ENCODE data around the gene SLC6A16. TPM values are rescaled to one million over a fixed set of nuclear protein-coding genes. Genes with fewer than 3 reads are reported as not detected.

Gene SLC6A16
- total RNA-seq, 1 experiment from 2014 or later: 1.3 TPM

DNA sequence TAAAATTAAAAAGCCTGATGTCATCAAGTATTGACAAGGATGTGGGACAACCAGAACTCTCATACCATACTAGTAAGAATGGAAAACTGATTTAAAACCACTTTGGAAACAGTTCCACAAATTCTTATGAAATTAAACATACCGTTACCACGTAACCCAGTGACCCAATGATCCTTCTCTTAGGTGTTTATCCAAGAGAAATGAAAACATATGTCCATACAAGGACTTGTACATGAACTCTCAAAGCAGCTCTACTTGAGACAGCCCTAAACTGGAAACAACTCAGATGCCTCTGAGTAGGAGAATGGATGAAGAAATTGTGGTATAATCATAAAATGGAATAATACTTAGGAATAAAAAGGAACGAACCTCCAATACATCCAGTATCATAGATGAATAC, 27.6 kb downstream of the SLC6A16 start:
- BruUV-seq (replicated peaks): no TSS peak
- H3K27me3 ChIP-seq (ENCODE audit: control insufficient read depth, insufficient read depth, low read length): no peaks in the 10 kb centered on the region
- no peak for ATAC-seq
- no peaks in the 10 kb centered on the region; the same call in 1 of the 2 replicates for H3K4me1 ChIP-seq (ENCODE audit: control insufficient read depth, insufficient read depth, low read length)
- POLR2A ChIA-PET: no interaction called here
- H3K36me3 ChIP-seq (ENCODE audit: control insufficient read depth, insufficient read depth, low read length): no peaks in the 10 kb centered on the region
- intact Hi-C loops (cut with micrococcal nuclease; ENCODE audit: unreplicated experiment): no loop called here
- H3K4me3 ChIP-seq (ENCODE audit: low read depth in 2 of 2, low read length in 2 of 2): no peak overlapping the region
- in situ Hi-C loops (cut with HindIII; ENCODE audit: low pct_unique_long_range_greater_than_20kb, low sequenced_read_pairs): no loop called here
- H3K9me3 ChIP-seq (ENCODE audit: control insufficient read depth, insufficient read depth, low read depth, low read length): no peaks in the 10 kb centered on the region
- no peak for DNase-seq (ENCODE audit: low read depth, low spot score)
- no peak for TF ChIP-seq SIN3A (IDR thresholded peaks at IDR 0.05; ENCODE audit: borderline replicate concordance, insufficient read depth, low read depth, low read length)
- TF ChIP-seq POLR2AphosphoS5 (IDR thresholded peaks at IDR 0.05; ENCODE audit: low read depth, low read length): no peak
- TF ChIP-seq, protein P1, sequence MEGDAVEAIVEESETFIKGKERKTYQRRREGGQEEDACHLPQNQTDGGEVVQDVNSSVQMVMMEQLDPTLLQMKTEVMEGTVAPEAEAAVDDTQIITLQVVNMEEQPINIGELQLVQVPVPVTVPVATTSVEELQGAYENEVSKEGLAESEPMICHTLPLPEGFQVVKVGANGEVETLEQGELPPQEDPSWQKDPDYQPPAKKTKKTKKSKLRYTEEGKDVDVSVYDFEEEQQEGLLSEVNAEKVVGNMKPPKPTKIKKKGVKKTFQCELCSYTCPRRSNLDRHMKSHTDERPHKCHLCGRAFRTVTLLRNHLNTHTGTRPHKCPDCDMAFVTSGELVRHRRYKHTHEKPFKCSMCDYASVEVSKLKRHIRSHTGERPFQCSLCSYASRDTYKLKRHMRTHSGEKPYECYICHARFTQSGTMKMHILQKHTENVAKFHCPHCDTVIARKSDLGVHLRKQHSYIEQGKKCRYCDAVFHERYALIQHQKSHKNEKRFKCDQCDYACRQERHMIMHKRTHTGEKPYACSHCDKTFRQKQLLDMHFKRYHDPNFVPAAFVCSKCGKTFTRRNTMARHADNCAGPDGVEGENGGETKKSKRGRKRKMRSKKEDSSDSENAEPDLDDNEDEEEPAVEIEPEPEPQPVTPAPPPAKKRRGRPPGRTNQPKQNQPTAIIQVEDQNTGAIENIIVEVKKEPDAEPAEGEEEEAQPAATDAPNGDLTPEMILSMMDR (IDR thresholded peaks at IDR 0.05): no peak
- H3K27ac ChIP-seq (ENCODE audit: low read length): no peak overlapping the region
- CTCF ChIA-PET: no interaction called here

DNA sequence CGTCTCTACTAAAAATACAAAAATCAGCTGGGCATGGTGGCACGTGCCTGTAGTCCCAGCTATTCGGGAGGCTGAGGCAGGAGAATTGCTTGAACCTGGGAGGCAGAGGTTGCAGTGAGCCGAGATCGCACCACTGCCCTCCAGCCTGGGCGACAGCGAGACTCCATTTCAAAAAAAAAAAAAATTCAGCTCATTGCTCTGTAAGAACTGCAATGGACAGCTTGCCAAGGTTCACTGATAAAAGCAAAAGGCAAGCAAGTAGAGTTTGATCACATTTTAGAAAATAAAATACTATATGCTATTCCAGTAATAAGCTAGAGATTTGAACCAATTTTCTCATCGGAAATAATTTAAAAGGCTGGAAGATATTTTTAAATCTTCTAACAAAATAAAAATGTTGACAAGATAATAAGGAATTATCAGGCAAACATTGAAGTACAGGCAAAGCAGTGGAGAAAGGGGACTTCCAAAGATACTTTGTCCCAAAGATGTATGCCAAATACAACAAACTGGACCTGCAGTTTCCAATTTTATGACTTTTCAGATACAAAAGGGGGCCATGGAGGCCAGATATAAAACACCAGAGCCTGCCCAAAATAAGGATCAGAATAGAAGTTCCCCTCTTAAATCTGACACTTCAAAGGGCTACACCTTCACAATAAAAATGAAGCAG, 29.6 kb downstream of the SLC6A16 start:
- Histone ChIP-seq H3K36me3 (ENCODE audit: control insufficient read depth, insufficient read depth, low read length) (no peaks in the 10 kb centered on the region), H3K4me3 (ENCODE audit: low read depth in 2 of 2, low read length in 2 of 2) (no peak overlapping the region), H3K27me3 (ENCODE audit: control insufficient read depth, insufficient read depth, low read length) (no peaks in the 10 kb centered on the region), H3K4me1 (ENCODE audit: control insufficient read depth, insufficient read depth, low read length) (no peaks in the 10 kb centered on the region), H3K9me3 (ENCODE audit: control insufficient read depth, insufficient read depth, low read depth, low read length) (no peaks in the 10 kb centered on the region), H3K27ac (ENCODE audit: low read length) (no peak overlapping the region)
- ATAC-seq (no peak), DNase-seq (ENCODE audit: low read depth, low spot score) (no peak)
- intact Hi-C loops (cut with micrococcal nuclease; ENCODE audit: unreplicated experiment): no loop called here
- no peak for TF ChIP-seq SIN3A (IDR thresholded peaks at IDR 0.05; ENCODE audit: borderline replicate concordance, insufficient read depth, low read depth, low read length)
- TF ChIP-seq TCF7L2 (IDR thresholded peaks at IDR 0.05; ENCODE audit: low read depth, low read length): no peak
- TF ChIP-seq POLR2AphosphoS5 (IDR thresholded peaks at IDR 0.05; ENCODE audit: low read depth, low read length): no peak
- TF ChIP-seq, protein P2, sequence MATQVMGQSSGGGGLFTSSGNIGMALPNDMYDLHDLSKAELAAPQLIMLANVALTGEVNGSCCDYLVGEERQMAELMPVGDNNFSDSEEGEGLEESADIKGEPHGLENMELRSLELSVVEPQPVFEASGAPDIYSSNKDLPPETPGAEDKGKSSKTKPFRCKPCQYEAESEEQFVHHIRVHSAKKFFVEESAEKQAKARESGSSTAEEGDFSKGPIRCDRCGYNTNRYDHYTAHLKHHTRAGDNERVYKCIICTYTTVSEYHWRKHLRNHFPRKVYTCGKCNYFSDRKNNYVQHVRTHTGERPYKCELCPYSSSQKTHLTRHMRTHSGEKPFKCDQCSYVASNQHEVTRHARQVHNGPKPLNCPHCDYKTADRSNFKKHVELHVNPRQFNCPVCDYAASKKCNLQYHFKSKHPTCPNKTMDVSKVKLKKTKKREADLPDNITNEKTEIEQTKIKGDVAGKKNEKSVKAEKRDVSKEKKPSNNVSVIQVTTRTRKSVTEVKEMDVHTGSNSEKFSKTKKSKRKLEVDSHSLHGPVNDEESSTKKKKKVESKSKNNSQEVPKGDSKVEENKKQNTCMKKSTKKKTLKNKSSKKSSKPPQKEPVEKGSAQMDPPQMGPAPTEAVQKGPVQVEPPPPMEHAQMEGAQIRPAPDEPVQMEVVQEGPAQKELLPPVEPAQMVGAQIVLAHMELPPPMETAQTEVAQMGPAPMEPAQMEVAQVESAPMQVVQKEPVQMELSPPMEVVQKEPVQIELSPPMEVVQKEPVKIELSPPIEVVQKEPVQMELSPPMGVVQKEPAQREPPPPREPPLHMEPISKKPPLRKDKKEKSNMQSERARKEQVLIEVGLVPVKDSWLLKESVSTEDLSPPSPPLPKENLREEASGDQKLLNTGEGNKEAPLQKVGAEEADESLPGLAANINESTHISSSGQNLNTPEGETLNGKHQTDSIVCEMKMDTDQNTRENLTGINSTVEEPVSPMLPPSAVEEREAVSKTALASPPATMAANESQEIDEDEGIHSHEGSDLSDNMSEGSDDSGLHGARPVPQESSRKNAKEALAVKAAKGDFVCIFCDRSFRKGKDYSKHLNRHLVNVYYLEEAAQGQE (IDR thresholded peaks at IDR 0.05; ENCODE audit: insufficient read depth in 1 of 2, low read depth in 2 of 2, low read length in 1 of 2): no peak
- TF ChIP-seq, protein P1 (IDR thresholded peaks at IDR 0.05): no peak
- ChIA-PET CTCF (interaction anchor here (0.5 kb wide), 1 partner anchor 167 kb away, joined by 5 read pairs; no protein-coding TSS in a partner anchor), POLR2A (no interaction called here)
- no TSS peak for BruUV-seq (replicated peaks)
- in situ Hi-C loops (cut with HindIII; ENCODE audit: low pct_unique_long_range_greater_than_20kb, low sequenced_read_pairs): no loop called here

All from Panc1 (cell line).